K562 (cell line): Measurements from ENCODE around the gene SNRNP70. TPM values are rescaled to one million over a fixed set of nuclear protein-coding genes. Genes with fewer than 3 reads are reported as not detected.

Experiments
- CEBPG ChIP-seq, 3 experiments: fragments of 200-800 bp in 1 of 3; sonication (Bioruptor generic) in 1 of 3; sonication (generic) in 1 of 3; formaldehyde crosslinking in 1 of 3; IDR thresholded peaks in 2 of 3; conservative IDR thresholded peaks in 1 of 3; 2 replicates each; pipeline versions ENCODE4 v1.6.1 to v1.8.0; 2016 to 2022; ENCODE audit warnings: missing compliant biosample characterization in 2 of 3, missing genetic modification characterization in 2 of 3, mild to moderate bottlenecking in 1 of 3, missing genetic modification reagents in 1 of 3
- NFRKB ChIP-seq: fragments of 450-650 bp; IDR thresholded peaks from 2 replicates; pipeline ENCODE4 v1.6.1; 2016; ENCODE audit warnings: low read depth
- ZKSCAN3 ChIP-seq: fragments of 250-450 bp; sonication (Bioruptor Pico); IDR thresholded peaks from 2 replicates; pipeline ENCODE4 v1.4.0; 2020
- polyA plus RNA-seq, 8 experiments: library from polyadenylated mRNA; depleted of rRNA in 4 of 8; stranded (reverse) in 5 of 8; unstranded in 3 of 8; fragments of >200 nt; fragmentation: Nextera tagmentation in 2 of 8; fragmentation: Illumina TruSeq in 1 of 8; extraction: Ambion mirVana in 2 of 8; extraction: Trizol in 1 of 8; gene quantifications; 2 replicates each; pipeline versions ENCODE4 v1.2.1 to v1.2.3, GENCODE V29; 2011 to 2014; ENCODE audit warnings: inconsistent platforms in 1 of 8, missing spikeins in 1 of 8
- total RNA-seq, 7 experiments: library from RNA; depleted of rRNA in 6 of 7; stranded (reverse); fragments of >200 nt in 6 of 7; fragmentation: Illumina TruSeq in 2 of 7; extraction: Trizol in 2 of 7; gene quantifications; 2 replicates each; pipeline versions ENCODE4 v1.2.1 to v1.2.3, GENCODE V29; 2011 to 2021; ENCODE audit warnings: low replicate concordance in 1 of 7
- TF ChIP-seq, protein P1 (sequence below): sonication (generic); formaldehyde crosslinking; IDR thresholded peaks from 2 replicates; pipeline ENCODE4 v1.8.0; 2023; ENCODE audit warnings: missing genetic modification reagents, mild to moderate bottlenecking, borderline replicate concordance
- TF ChIP-seq, protein P2 (sequence below): fragments of 450-650 bp; IDR thresholded peaks from 2 replicates; pipeline ENCODE4 v1.6.1; 2016; ENCODE audit warnings: low read depth
- TF ChIP-seq, protein P3 (sequence below), 2 experiments: fragments of 450-650 bp; IDR thresholded peaks; 2 replicates each; pipeline ENCODE4 v1.6.1; 2018; ENCODE audit warnings: mild to moderate bottlenecking in 2 of 2, low read depth in 1 of 2; ENCODE audit not compliant: partially characterized antibody in 2 of 2

The SNRNP70 gene
- total and polyA plus RNA-seq, 9 of the 15 experiments (the other 6 are each of a cell fraction or from before 2014, with no cell fraction given): 2.8 to 496 (median 136) TPM

DNA sequence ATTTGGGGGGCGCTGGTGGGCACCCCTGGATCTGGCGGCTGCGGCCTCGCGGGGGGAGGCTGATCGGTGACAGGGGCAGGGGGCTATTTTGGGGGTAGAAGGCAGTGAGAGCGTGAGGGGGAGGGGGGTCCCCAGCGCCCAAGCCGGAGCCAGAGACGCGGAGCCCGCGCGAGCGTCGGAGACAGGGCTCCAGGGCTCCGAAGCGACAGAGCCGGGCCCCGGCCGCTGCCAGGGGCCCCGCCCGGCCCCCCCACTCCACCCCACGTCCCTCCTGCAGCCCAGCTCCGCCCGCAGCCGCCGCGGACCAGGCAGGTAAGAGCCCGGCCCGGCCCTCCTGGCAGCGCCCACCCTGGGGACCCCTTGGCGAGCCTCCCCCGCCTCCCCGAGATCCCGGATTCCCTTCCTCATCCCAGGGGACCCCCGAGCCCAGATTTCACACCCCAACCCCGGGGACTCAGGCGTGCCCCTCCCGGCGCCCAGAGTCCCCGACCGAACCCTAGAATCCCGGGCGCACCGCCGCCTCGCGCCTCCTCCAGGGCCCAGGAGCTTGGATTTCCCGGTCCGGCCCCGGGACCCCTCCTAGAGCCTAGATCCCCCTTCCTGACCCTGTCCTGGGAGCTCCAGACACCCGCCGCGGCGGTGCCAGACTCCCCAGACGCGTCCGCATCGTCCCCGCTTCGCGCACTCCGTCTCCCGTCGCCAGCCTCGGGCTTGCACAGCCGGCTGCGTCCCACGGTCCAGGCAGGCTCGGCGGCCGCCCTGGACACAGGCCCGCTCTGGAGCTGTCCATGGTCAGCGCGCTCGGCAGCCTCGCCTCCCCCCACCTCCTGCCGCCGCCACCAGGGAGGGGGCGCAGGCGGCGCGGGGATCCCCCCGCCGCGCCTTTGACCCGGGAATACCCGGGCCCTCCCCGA, 34.4 kb downstream of the SNRNP70 start, which contains the start of gene PPFIA3 (continued):
- TF ChIP-seq, protein P1, sequence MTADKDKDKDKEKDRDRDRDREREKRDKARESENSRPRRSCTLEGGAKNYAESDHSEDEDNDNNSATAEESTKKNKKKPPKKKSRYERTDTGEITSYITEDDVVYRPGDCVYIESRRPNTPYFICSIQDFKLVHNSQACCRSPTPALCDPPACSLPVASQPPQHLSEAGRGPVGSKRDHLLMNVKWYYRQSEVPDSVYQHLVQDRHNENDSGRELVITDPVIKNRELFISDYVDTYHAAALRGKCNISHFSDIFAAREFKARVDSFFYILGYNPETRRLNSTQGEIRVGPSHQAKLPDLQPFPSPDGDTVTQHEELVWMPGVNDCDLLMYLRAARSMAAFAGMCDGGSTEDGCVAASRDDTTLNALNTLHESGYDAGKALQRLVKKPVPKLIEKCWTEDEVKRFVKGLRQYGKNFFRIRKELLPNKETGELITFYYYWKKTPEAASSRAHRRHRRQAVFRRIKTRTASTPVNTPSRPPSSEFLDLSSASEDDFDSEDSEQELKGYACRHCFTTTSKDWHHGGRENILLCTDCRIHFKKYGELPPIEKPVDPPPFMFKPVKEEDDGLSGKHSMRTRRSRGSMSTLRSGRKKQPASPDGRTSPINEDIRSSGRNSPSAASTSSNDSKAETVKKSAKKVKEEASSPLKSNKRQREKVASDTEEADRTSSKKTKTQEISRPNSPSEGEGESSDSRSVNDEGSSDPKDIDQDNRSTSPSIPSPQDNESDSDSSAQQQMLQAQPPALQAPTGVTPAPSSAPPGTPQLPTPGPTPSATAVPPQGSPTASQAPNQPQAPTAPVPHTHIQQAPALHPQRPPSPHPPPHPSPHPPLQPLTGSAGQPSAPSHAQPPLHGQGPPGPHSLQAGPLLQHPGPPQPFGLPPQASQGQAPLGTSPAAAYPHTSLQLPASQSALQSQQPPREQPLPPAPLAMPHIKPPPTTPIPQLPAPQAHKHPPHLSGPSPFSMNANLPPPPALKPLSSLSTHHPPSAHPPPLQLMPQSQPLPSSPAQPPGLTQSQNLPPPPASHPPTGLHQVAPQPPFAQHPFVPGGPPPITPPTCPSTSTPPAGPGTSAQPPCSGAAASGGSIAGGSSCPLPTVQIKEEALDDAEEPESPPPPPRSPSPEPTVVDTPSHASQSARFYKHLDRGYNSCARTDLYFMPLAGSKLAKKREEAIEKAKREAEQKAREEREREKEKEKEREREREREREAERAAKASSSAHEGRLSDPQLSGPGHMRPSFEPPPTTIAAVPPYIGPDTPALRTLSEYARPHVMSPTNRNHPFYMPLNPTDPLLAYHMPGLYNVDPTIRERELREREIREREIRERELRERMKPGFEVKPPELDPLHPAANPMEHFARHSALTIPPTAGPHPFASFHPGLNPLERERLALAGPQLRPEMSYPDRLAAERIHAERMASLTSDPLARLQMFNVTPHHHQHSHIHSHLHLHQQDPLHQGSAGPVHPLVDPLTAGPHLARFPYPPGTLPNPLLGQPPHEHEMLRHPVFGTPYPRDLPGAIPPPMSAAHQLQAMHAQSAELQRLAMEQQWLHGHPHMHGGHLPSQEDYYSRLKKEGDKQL: no peak
- TF ChIP-seq CEBPG (CRISPR knock-in tag; IDR thresholded peaks at IDR 0.05) (no peak), CEBPG (tag; conservative IDR thresholded peaks at IDR 0.05 in 1 of 2, IDR thresholded peaks at IDR 0.05 in 1 of 2) (no peak), NFRKB (no peak), ZKSCAN3 (CRISPR knock-in tag) (no peak)
- TF ChIP-seq, protein P2, sequence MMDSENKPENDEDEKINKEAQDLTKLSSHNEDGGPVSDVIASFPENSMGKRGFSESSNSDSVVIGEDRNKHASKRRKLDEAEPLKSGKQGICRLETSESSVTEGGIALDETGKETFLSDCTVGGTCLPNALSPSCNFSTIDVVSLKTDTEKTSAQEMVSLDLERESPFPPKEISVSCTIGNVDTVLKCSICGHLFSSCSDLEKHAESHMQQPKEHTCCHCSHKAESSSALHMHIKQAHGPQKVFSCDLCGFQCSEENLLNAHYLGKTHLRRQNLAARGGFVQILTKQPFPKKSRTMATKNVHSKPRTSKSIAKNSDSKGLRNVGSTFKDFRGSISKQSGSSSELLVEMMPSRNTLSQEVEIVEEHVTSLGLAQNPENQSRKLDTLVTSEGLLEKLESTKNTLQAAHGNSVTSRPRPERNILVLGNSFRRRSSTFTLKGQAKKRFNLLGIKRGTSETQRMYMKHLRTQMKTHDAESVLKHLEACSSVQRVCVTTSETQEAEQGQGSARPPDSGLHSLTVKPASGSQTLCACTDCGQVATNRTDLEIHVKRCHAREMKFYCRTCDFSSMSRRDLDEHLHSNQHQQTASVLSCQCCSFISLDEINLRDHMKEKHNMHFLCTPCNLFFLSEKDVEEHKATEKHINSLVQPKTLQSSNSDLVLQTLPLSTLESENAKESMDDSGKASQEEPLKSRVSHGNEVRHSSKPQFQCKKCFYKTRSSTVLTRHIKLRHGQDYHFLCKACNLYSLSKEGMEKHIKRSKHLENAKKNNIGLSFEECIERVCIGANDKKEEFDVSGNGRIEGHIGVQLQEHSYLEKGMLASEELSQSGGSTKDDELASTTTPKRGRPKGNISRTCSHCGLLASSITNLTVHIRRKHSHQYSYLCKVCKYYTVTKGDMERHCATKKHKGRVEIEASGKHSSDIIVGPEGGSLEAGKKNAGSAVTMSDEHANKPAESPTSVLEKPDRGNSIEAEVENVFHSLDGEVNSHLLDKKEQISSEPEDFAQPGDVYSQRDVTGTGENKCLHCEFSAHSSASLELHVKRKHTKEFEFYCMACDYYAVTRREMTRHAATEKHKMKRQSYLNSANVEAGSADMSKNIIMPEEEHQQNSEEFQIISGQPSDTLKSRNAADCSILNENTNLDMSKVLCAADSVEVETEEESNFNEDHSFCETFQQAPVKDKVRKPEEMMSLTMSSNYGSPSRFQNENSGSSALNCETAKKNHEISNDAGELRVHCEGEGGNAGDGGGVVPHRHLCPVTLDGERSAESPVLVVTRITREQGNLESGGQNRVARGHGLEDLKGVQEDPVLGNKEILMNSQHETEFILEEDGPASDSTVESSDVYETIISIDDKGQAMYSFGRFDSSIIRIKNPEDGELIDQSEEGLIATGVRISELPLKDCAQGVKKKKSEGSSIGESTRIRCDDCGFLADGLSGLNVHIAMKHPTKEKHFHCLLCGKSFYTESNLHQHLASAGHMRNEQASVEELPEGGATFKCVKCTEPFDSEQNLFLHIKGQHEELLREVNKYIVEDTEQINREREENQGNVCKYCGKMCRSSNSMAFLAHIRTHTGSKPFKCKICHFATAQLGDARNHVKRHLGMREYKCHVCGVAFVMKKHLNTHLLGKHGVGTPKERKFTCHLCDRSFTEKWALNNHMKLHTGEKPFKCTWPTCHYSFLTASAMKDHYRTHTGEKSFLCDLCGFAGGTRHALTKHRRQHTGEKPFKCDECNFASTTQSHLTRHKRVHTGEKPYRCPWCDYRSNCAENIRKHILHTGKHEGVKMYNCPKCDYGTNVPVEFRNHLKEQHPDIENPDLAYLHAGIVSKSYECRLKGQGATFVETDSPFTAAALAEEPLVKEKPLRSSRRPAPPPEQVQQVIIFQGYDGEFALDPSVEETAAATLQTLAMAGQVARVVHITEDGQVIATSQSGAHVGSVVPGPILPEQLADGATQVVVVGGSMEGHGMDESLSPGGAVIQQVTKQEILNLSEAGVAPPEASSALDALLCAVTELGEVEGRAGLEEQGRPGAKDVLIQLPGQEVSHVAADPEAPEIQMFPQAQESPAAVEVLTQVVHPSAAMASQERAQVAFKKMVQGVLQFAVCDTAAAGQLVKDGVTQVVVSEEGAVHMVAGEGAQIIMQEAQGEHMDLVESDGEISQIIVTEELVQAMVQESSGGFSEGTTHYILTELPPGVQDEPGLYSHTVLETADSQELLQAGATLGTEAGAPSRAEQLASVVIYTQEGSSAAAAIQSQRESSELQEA: no peak
- TF ChIP-seq, protein P3, sequence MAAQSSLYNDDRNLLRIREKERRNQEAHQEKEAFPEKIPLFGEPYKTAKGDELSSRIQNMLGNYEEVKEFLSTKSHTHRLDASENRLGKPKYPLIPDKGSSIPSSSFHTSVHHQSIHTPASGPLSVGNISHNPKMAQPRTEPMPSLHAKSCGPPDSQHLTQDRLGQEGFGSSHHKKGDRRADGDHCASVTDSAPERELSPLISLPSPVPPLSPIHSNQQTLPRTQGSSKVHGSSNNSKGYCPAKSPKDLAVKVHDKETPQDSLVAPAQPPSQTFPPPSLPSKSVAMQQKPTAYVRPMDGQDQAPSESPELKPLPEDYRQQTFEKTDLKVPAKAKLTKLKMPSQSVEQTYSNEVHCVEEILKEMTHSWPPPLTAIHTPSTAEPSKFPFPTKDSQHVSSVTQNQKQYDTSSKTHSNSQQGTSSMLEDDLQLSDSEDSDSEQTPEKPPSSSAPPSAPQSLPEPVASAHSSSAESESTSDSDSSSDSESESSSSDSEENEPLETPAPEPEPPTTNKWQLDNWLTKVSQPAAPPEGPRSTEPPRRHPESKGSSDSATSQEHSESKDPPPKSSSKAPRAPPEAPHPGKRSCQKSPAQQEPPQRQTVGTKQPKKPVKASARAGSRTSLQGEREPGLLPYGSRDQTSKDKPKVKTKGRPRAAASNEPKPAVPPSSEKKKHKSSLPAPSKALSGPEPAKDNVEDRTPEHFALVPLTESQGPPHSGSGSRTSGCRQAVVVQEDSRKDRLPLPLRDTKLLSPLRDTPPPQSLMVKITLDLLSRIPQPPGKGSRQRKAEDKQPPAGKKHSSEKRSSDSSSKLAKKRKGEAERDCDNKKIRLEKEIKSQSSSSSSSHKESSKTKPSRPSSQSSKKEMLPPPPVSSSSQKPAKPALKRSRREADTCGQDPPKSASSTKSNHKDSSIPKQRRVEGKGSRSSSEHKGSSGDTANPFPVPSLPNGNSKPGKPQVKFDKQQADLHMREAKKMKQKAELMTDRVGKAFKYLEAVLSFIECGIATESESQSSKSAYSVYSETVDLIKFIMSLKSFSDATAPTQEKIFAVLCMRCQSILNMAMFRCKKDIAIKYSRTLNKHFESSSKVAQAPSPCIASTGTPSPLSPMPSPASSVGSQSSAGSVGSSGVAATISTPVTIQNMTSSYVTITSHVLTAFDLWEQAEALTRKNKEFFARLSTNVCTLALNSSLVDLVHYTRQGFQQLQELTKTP (IDR thresholded peaks at IDR 0.05; ENCODE audit: low read depth in 1 of 2, partially characterized antibody in 2 of 2): peak in 1 of 2 experiments; percentile 41
